ENCODE results near the gene FBXO38. TPM values are rescaled to one million over a fixed set of nuclear protein-coding genes. Genes with fewer than 3 reads are reported as not detected.

Gene FBXO38
- total and polyA plus RNA-seq, 9 of the 15 experiments (the other 6 are each of a cell fraction or from before 2014, with no cell fraction given) = 7.4 to 39.4 (median 29.3) TPM

GRCh38 chr5:148383564-148384379 is at the start of gene FBXO38 (continued):
- TF ChIP-seq E2F8 (IDR thresholded peaks at IDR 0.05; ENCODE audit: low read depth, partially characterized antibody) (peak; percentile 94), RBM25 (IDR thresholded peaks at IDR 0.05; ENCODE audit: low read depth, low read length, severe bottlenecking) (no peak), ZNF57 (CRISPR knock-in tag; IDR thresholded peaks at IDR 0.05) (no peak), MEF2A (IDR thresholded peaks at IDR 0.05; ENCODE audit: control insufficient read depth, low read depth, low read length) (no peak), ERF (CRISPR knock-in tag; IDR thresholded peaks at IDR 0.05) (no peak), NKRF (IDR thresholded peaks at IDR 0.05; ENCODE audit: borderline replicate concordance) (peak; percentile 66; the same call in 1 of the 2 replicates), ZNF668 (CRISPR knock-in tag; IDR thresholded peaks at IDR 0.05) (no peak), FOXJ3 (CRISPR knock-in tag; IDR thresholded peaks at IDR 0.05) (no peak), FOXP4 (CRISPR knock-in tag; IDR thresholded peaks at IDR 0.05; ENCODE audit: borderline replicate concordance) (no peak), EP400 (IDR thresholded peaks at IDR 0.05) (peak; percentile 73), RBM34 (IDR thresholded peaks at IDR 0.05; ENCODE audit: borderline replicate concordance, insufficient read depth, low read length) (no peak), PATZ1 (CRISPR knock-in tag; IDR thresholded peaks at IDR 0.05; ENCODE audit: borderline replicate concordance) (no peak), FOSL1 (tag; conservative IDR thresholded peaks at IDR 0.05) (peak; percentile 67), NELFE (IDR thresholded peaks at IDR 0.05; ENCODE audit: insufficient read depth, insufficient read length) (no peak), RFX7 (CRISPR knock-in tag; IDR thresholded peaks at IDR 0.05) (no peak), NEUROD1 (IDR thresholded peaks at IDR 0.05; ENCODE audit: borderline replicate concordance, low read depth, low read length, partially characterized antibody) (peak; percentile 29)

Measured in K562 (cell line).